Ascending aorta (tissue), 2 donors: ENCODE data around the gene GRK1. TPM values are rescaled to one million over a fixed set of nuclear protein-coding genes. Genes with fewer than 3 reads are reported as not detected.
"Not testable (repeated sequence)": the region's sequence is repeated elsewhere in the genome, so short reads cannot be mapped to it uniquely, and the experiment has no call there.

ENCODE experiments used
- DNase-seq, 2 donors: peaks; one replicate each; pipeline ENCODE4 v3.0.0-alpha.2; 2019; ENCODE audit warnings: low spot score in 2 of 2
- H3K27ac ChIP-seq, 2 donors: fragments of 200-600 bp; sonication (generic); one replicate each; pipeline ENCODE4 v1.5.1; 2016 to 2017; ENCODE audit warnings: mild to moderate bottlenecking in 1 of 2
- H3K27me3 ChIP-seq: fragments of 200-600 bp; sonication (generic); one replicate; pipeline ENCODE4 v1.5.1; 2017
- H3K36me3 ChIP-seq, 2 donors: fragments of 200-600 bp; sonication (generic); one replicate each; pipeline ENCODE4 v1.5.1; 2016
- H3K4me1 ChIP-seq, 2 donors: fragments of 200-600 bp; sonication (generic); one replicate each; pipeline ENCODE4 v1.5.1; 2016 to 2017; ENCODE audit warnings: mild to moderate bottlenecking in 1 of 2
- H3K4me3 ChIP-seq, 2 donors: fragments of 200-600 bp; sonication (generic); one replicate each; pipeline ENCODE4 v1.5.1; 2016 to 2017; ENCODE audit warnings: mild to moderate bottlenecking in 1 of 2
- H3K9me3 ChIP-seq, 2 donors: fragments of 200-600 bp; sonication (generic); one replicate each; pipeline ENCODE4 v1.5.1; 2016
- intact Hi-C: fragments of 100-400 bp; cut with DNase I; formaldehyde crosslinking; loops from one replicate; pipeline ENCODE4 v1.15.1; 2023
- total RNA-seq: library from RNA; depleted of rRNA; stranded (reverse); fragments of >200 nt; gene quantifications from one replicate; pipeline ENCODE4 v1.1.0, GENCODE V29; 2016
- TF ChIP-seq, protein P1 (sequence below), 3 experiments: fragments of 200-600 bp in 2 of 3; fragments of 450-650 bp in 1 of 3; sonication (generic) in 2 of 3; IDR thresholded peaks; one replicate each; pipeline ENCODE4 v1.5.1; 2016 to 2019; ENCODE audit warnings: antibody characterized with exemption in 3 of 3, mild to moderate bottlenecking in 1 of 3, moderate library complexity in 1 of 3

The GRK1 gene
- total RNA-seq, 1 donor from 2014 or later = not detected

DNA sequence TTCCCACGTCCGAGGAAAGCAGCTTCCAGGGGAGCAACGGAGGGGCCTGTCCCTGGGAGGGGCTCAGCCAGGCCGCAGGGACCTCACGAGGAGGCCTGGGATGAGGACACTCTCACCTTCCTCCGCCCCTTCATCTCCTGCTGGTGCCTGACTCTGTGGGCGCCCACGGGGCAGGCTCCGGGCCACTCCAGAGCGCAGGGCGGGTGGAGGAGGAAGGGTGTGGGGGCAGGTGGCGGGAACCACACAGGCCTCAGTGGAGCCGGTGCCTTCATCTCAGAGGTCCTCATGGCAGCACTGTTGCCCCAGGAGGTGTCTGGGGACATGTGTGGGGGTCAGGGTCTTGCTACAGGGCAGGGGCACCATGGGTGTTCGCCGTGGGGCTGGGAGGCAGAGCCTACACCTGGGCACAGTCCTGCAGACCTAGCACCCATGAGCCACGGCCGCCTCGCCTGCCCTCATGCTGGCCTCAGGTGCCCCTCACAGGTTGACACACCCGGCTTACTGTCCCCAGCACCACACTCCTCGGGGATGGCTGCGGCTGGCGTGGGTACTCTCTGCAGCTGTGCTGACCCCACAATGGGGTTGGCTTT lies 81.9 kb downstream of the GRK1 start:
- Histone ChIP-seq H3K27ac (no peak overlapping the region), H3K4me3 (no peak overlapping the region), H3K4me1 (no peaks in the 10 kb centered on the region), H3K36me3 (no peaks in the 10 kb centered on the region), H3K27me3 (no peaks in the 10 kb centered on the region), H3K9me3 (no peaks in the 10 kb centered on the region)
- DNase-seq = no peak
- intact Hi-C loops = no loop called here
- TF ChIP-seq, protein P1, sequence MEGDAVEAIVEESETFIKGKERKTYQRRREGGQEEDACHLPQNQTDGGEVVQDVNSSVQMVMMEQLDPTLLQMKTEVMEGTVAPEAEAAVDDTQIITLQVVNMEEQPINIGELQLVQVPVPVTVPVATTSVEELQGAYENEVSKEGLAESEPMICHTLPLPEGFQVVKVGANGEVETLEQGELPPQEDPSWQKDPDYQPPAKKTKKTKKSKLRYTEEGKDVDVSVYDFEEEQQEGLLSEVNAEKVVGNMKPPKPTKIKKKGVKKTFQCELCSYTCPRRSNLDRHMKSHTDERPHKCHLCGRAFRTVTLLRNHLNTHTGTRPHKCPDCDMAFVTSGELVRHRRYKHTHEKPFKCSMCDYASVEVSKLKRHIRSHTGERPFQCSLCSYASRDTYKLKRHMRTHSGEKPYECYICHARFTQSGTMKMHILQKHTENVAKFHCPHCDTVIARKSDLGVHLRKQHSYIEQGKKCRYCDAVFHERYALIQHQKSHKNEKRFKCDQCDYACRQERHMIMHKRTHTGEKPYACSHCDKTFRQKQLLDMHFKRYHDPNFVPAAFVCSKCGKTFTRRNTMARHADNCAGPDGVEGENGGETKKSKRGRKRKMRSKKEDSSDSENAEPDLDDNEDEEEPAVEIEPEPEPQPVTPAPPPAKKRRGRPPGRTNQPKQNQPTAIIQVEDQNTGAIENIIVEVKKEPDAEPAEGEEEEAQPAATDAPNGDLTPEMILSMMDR (IDR thresholded peaks at IDR 0.05) = no peak

GRCh38 chr13:113749507-113749906 lies 82.5 kb downstream of the GRK1 start:
- intact Hi-C loops = no loop called here
- Histone ChIP-seq H3K4me3 (no peak overlapping the region), H3K4me1 (no peaks in the 10 kb centered on the region), H3K9me3 (no peaks in the 10 kb centered on the region), H3K36me3 (no peaks in the 10 kb centered on the region), H3K27ac (no peak overlapping the region), H3K27me3 (no peaks in the 10 kb centered on the region)
- TF ChIP-seq, protein P1 (IDR thresholded peaks at IDR 0.05) = no peak
- no peak for DNase-seq

GRCh38 chr13:113749967-113750366 lies 82.9 kb downstream of the GRK1 start:
- Histone ChIP-seq H3K36me3 (no peaks in the 10 kb centered on the region), H3K27ac (no peak overlapping the region), H3K27me3 (no peaks in the 10 kb centered on the region), H3K4me3 (no peak overlapping the region), H3K4me1 (no peaks in the 10 kb centered on the region), H3K9me3 (no peaks in the 10 kb centered on the region)
- DNase-seq = no peak
- intact Hi-C loops = no loop called here
- TF ChIP-seq, protein P1 (IDR thresholded peaks at IDR 0.05) = no peak

DNA sequence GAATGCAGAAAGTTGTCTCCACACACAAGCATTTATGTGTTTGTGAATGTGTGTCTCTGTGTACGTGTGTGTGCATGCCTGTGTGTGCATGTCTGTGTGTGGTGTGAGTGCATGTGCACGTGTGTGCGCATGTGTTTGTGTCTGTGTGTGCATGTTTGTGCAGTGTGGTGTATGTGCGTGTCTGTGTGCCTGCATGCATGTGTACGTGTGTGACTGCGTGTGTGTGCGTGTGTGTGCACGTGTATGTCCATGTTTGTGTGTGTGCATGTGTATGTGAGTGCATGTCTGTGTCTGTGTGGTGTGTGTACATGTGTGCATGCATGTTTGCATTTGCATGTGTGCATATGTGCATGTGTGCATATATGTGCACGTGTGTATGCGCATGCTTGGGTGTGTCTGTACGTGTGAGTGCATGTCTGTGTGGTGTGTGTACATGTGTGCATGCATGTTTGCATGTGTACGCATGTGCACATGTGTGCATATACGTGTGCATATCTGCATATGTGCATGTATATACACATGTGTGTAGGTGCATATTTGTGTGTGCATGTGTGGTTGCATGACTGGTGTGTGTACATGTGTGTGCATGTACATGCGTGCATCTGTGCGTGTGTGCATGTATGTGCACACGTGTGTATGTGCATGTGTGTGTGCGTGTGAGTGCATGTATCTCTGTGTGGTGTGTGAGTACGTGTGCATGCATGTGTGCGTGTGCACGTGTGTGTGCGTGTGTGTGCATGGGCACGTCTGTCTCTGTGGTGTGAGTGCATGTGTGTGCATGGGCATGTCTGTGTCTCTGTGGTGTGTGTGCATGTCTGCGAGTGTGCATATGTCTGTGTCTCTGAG lies 83.8 kb downstream of the GRK1 start:
- no peaks in the 10 kb centered on the region for H3K27me3 ChIP-seq
- DNase-seq = no peak
- H3K4me3 ChIP-seq = no peak overlapping the region
- intact Hi-C loops = no loop called here
- H3K4me1 ChIP-seq = no peaks in the 10 kb centered on the region
- no peaks in the 10 kb centered on the region for H3K36me3 ChIP-seq
- H3K9me3 ChIP-seq = no peaks in the 10 kb centered on the region
- H3K27ac ChIP-seq = no peak overlapping the region
- TF ChIP-seq, protein P1 (IDR thresholded peaks at IDR 0.05) = no peak

- Histone ChIP-seq H3K27ac (no peak overlapping the region), H3K36me3 (no peaks in the 10 kb centered on the region), H3K4me1 (no peaks in the 10 kb centered on the region), H3K9me3 (no peaks in the 10 kb centered on the region), H3K4me3 (no peak overlapping the region), H3K27me3 (no peaks in the 10 kb centered on the region)
- intact Hi-C loops = no loop called here
- TF ChIP-seq, protein P1 (IDR thresholded peaks at IDR 0.05) = no peak
- DNase-seq = no peak
Observed at GRCh38 chr13:113751491-113751890, 84.5 kb downstream of the GRK1 start.

DNA sequence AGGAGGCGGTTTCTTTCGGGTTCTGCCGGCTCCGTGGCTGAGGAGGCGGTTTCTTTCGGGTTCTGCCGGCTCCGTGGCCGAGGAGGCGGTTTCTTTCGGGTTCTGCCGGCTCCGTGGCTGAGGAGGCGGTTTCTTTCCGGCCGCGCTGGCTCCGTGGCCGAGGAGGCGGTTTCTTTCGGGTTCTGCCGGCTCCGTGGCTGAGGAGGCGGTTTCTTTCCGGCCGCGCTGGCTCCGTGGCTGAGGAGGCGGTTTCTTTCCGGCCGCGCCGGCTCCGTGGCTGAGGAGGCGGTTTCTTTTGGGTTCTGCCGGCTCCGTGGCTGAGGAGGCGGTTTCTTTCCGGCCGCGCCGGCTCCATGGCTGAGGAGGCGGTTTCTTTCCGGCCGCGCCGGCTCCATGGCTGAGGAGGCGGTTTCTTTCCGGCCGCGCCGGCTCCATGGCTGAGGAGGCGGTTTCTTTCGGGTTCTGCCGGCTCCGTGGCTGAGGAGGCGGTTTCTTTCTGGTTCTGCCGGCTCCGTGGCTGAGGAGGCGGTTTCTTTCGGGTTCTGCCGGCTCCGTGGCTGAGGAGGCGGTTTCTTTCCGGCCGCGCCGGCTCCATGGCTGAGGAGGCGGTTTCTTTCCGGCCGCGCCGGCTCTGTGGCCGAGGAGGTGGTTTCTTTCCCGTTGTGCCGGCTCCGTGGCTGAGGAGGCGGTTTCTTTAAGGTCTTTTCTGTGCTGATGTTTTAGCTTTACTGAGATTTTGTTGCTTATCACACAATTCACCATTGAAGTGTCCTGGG lies 85.4 kb downstream of the GRK1 start:
- H3K27me3 ChIP-seq, DNase-seq, H3K4me3 ChIP-seq, H3K4me1 ChIP-seq, H3K36me3 ChIP-seq, H3K9me3 ChIP-seq, intact Hi-C loops, H3K27ac ChIP-seq: not testable (repeated sequence)
